Epithelial cell of proximal tubule (primary cell): ENCODE measurements around the gene CDH13. TPM values are rescaled to one million over a fixed set of nuclear protein-coding genes. Genes with fewer than 3 reads are reported as not detected.

Experiments used
- DNase-seq: peaks from one replicate; pipeline ENCODE4 v3.0.0-alpha.2; 2011; ENCODE audit warnings: low read depth
- H3K4me3 ChIP-seq: 2 replicates; pipeline ENCODE4 v1.5.1; 2011; ENCODE audit warnings: low read depth, mild to moderate bottlenecking, low read length
- total RNA-seq: library from RNA; depleted of rRNA; stranded (reverse); fragments of >200 nt; gene quantifications from 2 replicates; pipeline ENCODE4 v1.2.3, GENCODE V29; 2015
- TF ChIP-seq, protein P1 (sequence below): conservative IDR thresholded peaks from 2 replicates; pipeline ENCODE4 v1.5.1; 2012; ENCODE audit warnings: low read depth, mild to moderate bottlenecking, low read length

Gene CDH13
- total RNA-seq, 1 donor from 2014 or later = 85.4 TPM

DNA sequence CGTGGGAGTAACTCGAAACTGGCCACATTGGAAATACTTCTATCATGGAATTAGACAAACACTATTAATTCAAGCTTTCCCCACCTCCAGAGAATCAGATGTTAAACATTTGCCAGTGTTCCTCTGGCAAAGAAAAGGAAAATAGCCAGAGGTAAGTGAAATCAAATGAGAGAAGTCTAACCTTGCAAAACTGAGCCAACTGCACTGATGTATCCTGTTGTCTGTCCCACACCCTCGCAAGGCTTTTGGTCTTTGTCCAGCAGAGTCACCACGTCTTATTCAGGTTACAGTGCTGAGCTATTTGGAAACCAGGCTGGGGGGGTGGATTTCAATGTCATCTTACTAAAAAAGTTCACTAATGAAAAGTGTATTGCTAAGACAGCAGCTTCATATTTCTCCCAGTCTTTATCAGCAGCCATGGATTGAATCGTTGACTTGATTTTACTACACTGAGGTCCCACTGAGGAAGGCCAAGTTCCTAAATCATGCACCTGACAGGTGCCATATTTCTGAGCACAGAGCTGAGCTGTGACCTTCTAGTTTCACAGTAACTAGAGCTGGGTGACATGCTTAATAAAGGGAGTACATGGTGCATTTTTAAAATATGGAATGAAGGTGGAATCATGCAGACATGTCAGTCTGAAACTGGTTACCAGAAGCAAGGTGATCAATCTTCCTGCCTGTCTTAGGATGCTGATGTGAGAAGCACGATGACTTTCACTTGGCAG, 1095.9 kb downstream of the CDH13 start:
- no peak for DNase-seq
- no peak overlapping the region for H3K4me3 ChIP-seq
- TF ChIP-seq, protein P1, sequence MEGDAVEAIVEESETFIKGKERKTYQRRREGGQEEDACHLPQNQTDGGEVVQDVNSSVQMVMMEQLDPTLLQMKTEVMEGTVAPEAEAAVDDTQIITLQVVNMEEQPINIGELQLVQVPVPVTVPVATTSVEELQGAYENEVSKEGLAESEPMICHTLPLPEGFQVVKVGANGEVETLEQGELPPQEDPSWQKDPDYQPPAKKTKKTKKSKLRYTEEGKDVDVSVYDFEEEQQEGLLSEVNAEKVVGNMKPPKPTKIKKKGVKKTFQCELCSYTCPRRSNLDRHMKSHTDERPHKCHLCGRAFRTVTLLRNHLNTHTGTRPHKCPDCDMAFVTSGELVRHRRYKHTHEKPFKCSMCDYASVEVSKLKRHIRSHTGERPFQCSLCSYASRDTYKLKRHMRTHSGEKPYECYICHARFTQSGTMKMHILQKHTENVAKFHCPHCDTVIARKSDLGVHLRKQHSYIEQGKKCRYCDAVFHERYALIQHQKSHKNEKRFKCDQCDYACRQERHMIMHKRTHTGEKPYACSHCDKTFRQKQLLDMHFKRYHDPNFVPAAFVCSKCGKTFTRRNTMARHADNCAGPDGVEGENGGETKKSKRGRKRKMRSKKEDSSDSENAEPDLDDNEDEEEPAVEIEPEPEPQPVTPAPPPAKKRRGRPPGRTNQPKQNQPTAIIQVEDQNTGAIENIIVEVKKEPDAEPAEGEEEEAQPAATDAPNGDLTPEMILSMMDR = no peak

DNA sequence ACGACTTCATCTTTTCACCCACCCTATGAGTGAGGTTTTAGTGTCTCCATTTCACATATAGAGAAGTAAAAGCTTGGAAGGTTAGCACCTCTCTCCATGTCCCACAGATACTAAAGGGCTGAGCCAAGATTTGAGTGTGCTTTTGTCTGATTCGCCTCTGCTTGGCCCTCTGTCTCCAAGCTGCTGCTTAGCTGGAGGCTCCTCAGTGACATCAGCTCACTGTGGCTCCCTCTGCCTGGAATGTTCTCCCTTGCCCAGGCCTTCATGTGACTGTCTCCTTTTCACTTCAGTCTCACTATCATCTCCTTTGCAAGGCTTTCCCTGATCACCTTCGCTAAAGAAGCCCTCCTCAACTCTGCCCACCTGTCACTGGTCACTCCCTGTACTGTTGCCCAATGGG, 1096.5 kb downstream of the CDH13 start:
- DNase-seq = no peak
- no peak overlapping the region for H3K4me3 ChIP-seq
- TF ChIP-seq, protein P1 = no peak

DNA sequence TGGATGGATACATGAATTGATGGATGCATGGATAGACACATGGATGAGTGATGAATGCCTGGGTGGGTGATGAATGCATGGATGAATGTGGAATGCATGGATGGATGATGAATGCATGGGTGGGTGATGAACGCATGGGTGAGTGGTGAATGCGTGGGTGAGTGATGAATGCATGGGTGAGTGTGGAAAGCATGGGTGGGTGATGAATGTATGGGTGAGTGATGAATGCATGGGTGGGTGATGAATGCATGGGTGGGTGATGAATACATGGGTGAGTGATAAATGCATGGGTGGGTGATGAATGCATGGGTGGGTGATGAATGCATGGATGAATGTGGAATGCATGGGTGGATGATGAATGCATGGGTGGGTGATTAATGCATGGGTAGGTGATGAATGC, 1097.1 kb downstream of the CDH13 start:
- no peak overlapping the region for H3K4me3 ChIP-seq
- TF ChIP-seq, protein P1 = no peak
- DNase-seq = no peak

DNA sequence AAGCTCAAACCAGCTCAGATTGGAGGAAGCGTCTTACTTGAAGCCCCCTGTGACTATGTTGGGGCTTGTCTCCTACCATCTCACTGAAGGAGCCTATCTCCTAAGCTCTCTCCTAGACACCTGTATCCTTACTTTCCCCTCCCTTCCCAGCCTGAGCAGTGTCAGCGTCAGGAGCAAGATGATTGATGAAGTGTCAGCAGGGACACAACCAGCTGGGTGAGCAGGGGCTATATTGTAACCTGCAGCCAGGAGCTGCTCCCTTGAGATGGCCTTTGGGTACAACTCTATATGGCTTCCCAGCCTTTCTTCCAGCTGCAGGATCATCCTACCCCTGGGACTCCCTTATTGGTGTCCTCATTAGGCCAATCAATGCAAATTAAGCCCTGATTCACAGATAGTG, 1097.8 kb downstream of the CDH13 start:
- TF ChIP-seq, protein P1 = no peak
- no peak overlapping the region for H3K4me3 ChIP-seq
- no peak for DNase-seq

DNA sequence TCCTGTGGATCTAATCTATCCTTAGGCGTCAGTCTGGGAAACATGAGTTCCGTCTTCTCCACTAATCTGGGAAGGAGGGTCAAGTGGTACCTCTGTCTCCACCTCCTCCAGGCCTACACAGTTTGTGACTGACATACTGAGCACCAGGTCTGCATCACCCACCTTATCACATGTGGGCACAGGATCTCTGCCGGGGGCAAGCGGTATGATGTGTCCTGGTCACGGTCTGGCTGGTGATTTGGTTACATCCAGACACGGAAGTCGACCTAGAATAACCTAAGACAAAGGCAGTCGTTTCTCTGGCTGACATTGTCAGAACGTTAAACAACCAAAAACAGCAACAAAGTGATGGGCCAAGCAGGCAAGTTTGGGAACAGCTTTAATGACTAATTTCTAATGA, 1098.5 kb downstream of the CDH13 start:
- DNase-seq = no peak
- H3K4me3 ChIP-seq = no peak overlapping the region
- TF ChIP-seq, protein P1 = no peak

DNA sequence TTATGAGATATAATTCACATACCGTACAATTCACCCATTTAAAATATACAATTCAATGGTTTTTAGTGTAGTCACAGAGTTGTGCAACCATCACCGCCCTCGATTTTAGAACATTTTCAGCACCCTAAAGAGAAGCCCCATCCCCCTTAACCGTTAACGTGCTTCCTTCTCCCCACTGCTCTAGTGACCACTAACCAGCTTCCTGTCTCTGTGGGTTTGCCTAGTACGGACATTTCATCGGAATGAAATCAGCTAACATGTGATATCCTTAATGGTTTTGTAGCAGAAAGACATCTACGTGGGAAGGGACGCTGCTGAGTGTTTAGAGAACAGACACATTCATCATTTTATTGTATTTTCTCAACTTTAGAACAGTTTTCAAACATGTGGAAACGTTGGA, 1100.2 kb downstream of the CDH13 start:
- DNase-seq = no peak
- no peak overlapping the region for H3K4me3 ChIP-seq
- TF ChIP-seq, protein P1 = no peak

DNA sequence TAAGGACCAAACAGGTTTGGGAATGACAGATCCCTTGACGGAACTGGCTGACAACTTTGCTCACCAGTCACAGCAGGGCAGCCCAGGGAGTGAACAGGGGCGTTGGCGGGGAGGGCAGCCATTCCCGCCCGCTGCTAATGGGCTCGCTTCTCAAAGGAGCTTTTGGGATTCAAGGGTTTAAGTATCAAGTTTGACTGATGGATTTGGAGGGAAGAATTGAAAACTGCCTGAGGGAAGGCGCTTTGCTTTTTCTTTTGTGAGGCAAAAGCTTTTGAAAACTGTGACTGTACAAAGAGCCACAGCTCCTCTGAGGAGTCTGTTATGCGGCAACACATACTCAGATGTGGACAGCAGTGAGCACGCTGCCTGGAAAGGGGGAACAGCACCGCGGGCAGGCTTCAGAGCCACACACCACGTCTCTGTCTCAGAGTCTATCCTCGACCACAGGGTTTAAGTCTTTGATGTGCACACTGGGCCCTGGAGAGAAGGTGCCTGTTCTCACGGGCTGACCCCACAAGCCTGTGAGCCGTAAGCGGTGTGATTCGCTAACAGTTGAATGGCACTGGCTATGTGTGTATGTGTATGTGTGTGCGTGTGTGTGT, 1101.1 kb downstream of the CDH13 start:
- TF ChIP-seq, protein P1 = no peak
- no peak for DNase-seq
- no peak overlapping the region for H3K4me3 ChIP-seq
